Epidermal melanocyte (primary cell): Measurements from ENCODE around the gene ISLR.

Source experiments
- DNase-seq: peaks from one replicate; pipeline ENCODE4 v3.0.0; 2011; ENCODE audit warnings: low spot score; ENCODE audit not compliant: insufficient read length

ISLR gene

GRCh38 chr15:74211656-74212055, 38.1 kb downstream of the ISLR start:
- DNase-seq, result no peak

GRCh38 chr15:74212494-74212893, 39.0 kb downstream of the ISLR start:
- DNase-seq, result no peak

- no peak for DNase-seq
Measured at GRCh38 chr15:74213858-74214284, 40.4 kb downstream of the ISLR start.

- DNase-seq, result no peak
Measured at GRCh38 chr15:74214324-74215021, 41.0 kb downstream of the ISLR start.

- no peak for DNase-seq
Measured at GRCh38 chr15:74215958-74216357, 42.4 kb downstream of the ISLR start.

- DNase-seq, result no peak
Measured at GRCh38 chr15:74216949-74217348, 43.4 kb downstream of the ISLR start.

- no peak for DNase-seq
Measured at GRCh38 chr15:74217907-74218885, 44.7 kb downstream of the ISLR start.

GRCh38 chr15:74220475-74221248, 47.2 kb downstream of the ISLR start:
- no peak for DNase-seq

GRCh38 chr15:74221399-74222239, 48.1 kb downstream of the ISLR start:
- DNase-seq, result no peak

- no peak for DNase-seq
Measured at GRCh38 chr15:74222240-74223119, 49.0 kb downstream of the ISLR start.

- DNase-seq, result no peak
Measured at GRCh38 chr15:74225928-74226327, 52.4 kb downstream of the ISLR start.
